Umbilical cord (tissue), 2 donors: ENCODE measurements around the gene RAC2. TPM values are rescaled to one million over a fixed set of nuclear protein-coding genes. Genes with fewer than 3 reads are reported as not detected.
A peak's percentile ranks its signal among the peaks of the same experiment; 100 is the strongest.
"Not testable (repeated sequence)": the region's sequence is repeated elsewhere in the genome, so short reads cannot be mapped to it uniquely, and the experiment has no call there.

Source experiments
- DNase-seq: peaks from one replicate; pipeline ENCODE4 v3.0.0-alpha.2; 2015; ENCODE audit warnings: low spot score
- total RNA-seq: library from RNA; depleted of rRNA; stranded (reverse); fragments of >200 nt; gene quantifications from one replicate; pipeline ENCODE4 v1.2.3, GENCODE V29; 2014; ENCODE audit warnings: low replicate concordance; ENCODE audit not compliant: insufficient read depth

The RAC2 gene
- total RNA-seq, 1 donor from 2014 or later, result 17.3 TPM

DNA sequence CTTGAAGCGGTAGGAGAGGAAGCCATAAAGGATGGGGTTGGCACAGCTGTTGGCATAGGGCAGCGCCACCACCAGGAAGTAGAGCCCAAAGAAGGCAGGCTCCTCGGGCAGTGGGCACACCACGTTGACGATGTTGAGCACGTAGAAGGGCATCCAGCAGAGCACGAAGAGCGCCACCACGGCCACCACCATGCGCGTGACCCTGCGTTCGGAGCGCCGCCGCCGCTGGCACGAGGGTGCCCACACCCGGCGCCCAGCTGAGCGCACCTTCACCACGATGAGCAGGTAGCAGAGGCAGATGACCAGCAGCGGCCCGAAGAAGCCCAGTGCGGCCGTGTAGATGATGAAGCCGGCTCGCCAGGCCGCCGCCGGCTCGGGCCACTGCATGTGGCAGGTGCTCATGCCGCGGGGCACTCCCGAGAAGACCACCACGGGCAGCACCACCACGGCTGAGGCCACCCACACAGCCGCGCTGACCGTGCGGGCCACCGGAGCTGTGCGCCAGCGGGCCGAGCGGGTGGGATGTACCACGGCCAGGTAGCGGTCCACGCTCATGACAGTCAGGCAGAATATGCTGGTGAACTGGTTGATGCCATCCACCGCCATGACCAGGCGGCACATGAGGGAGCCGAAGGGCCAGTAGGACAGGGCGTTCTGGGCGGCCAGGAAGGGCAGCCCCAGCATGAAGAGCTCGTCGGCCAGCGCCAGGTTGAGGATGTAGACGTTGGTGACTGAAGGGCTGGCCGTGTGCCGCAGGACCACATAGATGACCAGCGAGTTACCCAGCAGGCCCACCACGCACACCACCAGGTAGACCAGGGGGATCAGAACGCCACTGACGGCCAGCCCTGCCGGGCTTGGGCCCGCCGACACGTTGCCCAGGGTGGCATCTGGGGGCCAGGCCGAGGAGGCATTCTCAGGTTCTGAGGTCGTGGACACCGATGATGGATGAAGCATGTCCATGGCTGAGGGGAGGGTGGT, 36.9 kb downstream of the RAC2 start:
- DNase-seq, result no peak

- no peak for DNase-seq
These were observed 37.8 kb downstream of the RAC2 start for GRCh38 chr22:37206118-37206840.

DNA sequence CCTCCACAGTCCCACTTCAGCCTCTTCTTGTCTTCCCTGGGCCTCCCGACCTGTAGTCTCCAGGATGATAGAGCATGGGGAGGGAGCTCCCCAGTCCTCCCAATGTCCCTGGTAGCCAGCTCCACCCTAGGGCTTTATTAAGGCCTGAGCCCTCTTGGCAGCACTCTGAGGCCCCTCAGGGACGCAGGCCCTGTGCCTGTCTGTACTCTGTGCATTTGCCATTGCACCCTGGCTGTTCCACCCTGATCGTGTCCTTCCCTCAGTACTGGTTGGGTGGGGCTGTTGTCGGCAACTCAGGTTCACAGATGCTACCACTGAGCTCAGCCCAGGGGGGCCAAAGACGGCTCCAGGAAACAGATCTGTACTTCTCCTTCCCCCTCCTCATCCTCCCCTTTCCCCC, 39.0 kb downstream of the RAC2 start:
- DNase-seq, result no peak

DNA sequence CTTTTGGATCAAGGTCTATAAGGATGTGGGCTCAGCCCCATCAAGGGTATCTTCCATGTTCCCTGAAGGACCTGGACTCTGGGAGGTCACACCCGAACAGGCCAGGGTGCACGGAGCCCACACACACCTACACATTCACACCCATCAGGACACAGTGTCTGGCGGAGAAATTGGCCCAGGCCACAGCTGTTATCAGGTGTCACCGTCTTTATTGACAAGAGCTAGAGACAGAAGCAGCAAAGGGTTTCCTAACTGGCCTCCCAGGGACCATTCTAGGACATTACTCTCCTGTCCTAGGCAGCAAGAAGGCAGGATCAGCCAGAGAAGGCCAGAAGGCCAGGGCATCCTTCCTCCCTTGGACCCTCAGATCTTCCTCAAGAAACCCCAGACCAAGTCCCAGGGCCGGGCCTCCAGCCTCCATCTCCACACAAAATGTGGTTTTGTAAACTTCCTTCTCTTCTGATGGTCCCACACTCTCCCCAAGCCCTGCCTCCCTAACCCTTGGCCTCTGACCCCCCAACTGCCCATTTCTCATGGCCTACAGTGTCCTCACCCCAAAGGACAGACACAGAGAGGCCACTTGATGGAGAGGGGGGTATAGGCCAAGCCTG, 39.9 kb downstream of the RAC2 start:
- DNase-seq, result no peak

DNA sequence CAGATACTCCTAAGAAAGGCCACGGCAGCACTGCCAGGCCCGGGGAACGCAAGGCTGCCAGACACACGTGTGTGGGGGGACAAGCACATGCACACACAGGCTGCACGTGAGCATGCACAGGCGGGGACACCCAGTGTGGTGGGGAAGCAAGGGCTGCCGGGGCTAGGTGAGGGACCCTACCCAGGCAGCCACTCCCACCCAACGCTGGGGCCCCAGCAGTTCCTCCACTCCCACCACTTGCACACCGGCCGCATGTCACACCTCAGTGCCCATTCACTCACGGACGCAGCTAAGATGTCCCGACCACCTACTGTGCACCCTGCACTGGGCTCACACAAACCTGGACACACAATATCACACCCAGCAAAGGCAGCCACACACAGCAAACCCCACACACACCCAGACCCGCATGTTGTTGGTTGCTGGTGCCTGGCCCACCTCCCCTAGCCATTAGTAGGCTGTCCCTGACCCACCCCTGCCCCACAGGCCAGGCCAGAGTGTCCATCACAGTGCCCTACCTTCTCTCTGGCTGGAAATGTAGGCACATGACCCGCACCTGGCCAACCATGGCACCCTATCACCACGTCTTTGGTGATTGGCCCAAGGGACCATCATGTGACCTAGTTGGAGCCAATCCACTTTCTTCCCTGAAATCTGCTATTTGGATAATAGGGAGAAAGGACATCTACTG, 40.6 kb downstream of the RAC2 start:
- no peak for DNase-seq

DNA sequence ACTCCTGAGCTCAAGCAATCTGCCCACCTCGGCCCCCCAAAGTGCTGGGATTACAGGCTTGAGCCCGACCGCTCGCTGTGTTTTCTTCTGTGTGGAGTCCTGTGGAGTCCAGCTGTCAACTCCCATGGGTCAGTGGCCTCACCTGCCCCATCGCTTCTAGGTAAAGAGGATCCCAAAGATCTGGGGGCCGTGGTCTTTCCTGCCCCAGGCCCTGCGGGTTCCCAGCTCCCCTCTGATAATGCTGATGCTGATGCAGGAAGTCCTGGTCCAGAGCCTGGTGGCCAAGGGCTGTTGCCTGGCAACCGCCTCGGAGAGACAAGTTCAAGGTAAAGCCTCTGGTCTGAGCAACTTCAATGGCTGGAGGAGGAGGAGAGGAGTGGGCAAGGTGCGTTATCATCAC, 41.4 kb downstream of the RAC2 start:
- DNase-seq, result no peak

- DNase-seq, result no peak
These were observed 42.0 kb downstream of the RAC2 start for GRCh38 chr22:37202001-37202555.

- DNase-seq, result not testable (repeated sequence)
These were observed 42.6 kb downstream of the RAC2 start for GRCh38 chr22:37201443-37201820.

DNA sequence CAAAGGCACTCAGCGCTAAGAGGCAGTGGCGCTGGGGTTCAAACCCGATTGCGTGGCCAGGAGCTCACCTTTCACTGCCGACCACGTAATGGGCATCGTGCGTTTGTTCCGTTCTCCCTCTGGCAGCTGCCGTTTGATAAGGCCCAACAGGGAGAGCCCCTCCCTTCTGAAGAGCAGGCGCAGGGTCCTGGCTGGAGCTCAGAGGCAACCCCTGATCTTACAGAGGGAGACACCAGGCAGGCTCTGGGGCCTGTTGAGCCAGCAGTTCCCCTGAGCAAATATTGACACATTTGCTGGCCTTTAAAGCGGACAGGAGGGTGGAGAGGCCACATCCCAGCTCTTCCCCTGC, 44.3 kb downstream of the RAC2 start:
- DNase-seq, result no peak

GRCh38 chr22:37199103-37199759, 44.8 kb downstream of the RAC2 start:
- DNase-seq, result peak; percentile 99

DNA sequence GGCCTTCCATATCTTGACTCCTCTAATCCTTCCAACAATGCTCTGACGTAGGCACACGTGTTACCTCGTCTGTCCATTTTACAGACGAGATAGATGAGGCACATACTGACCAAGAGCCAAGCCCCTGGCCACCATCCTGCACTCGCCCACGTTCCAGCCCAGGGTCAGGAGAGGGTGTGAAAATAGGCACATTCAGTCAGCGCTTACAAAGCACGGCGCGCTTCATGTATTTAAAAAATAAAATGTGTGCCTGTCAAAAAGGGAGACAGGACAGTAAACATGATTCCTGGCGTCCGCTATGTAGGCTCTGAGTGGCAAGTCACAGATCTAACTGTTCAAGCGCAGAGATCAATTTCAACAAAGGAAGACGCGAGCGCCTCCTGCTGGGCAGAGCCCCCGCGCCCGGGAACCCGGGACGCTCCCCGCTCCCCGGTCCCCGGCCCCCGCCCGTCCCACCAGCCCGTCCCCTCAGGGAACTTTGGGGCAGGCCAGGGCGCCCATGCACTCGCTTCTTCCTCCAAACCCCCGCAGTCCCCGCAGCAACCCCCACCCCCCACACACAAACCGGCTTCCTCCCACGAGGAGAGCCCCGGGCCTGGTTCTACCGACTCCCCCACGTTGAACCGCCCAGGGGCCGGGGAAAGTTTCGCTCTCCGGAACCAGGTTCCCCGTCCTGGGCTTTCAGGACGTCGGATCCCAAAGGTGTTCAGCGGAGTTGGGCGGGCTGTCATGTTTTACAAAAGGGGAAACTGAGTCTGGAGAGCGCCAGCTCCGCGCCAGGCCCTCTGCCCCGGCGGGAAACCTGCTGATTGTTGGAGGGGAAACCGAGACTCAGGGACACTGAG, 45.6 kb downstream of the RAC2 start:
- peak; percentile 79 for DNase-seq

GRCh38 chr22:37197451-37198257, 46.4 kb downstream of the RAC2 start:
- peak; percentile 40 for DNase-seq

GRCh38 chr22:37196539-37197450, 47.3 kb downstream of the RAC2 start:
- DNase-seq, result peak; percentile 93

DNA sequence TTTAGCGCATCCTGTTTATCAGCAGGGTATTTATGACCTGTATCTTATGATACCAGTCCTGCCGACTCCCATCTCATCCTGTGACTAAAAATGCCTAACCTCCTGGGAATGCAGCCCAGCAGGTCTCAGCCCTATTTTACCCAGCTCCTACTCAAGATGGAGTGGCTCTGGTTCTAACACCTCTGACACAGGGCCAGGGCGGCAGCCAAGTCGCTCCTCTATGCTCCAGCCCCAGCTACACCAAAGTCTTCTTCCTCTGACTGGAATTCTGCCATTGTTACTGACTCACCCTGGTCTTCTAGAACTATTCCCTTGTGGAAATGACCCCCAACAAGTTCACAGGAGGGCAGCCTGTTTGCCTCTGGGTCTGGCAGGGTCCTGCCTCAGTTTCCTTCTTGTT, 48.1 kb downstream of the RAC2 start:
- peak; percentile 51 for DNase-seq

- DNase-seq, result no peak
These were observed 49.3 kb downstream of the RAC2 start for GRCh38 chr22:37194750-37195149.

DNA sequence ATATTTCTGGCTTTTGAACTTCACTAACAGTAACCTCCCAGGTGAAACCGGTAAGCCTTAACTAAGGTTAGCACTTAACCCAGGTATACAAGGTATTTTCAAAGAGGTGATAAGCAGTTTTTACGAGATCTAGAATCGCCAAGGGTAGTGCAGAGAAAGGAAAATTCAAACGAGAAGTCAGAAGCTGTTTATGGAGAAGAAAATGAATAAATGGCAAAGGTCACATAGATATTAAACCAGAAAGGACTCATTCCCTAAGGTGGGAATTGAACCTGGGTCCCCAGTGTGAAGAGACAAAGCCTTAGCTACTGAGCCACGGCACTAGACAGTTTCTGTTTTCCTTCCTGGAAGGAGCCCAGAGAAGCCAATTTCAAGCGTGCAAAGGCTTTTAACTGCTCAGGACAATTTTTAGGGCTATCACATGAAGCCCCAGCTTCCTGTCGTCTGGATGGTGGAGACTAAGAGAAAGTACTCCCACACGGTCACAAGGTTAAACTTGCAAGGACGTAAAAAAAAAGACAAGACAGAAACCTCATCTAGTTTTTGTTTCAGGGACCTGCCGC, 50.4 kb downstream of the RAC2 start:
- DNase-seq, result peak; percentile 49

DNA sequence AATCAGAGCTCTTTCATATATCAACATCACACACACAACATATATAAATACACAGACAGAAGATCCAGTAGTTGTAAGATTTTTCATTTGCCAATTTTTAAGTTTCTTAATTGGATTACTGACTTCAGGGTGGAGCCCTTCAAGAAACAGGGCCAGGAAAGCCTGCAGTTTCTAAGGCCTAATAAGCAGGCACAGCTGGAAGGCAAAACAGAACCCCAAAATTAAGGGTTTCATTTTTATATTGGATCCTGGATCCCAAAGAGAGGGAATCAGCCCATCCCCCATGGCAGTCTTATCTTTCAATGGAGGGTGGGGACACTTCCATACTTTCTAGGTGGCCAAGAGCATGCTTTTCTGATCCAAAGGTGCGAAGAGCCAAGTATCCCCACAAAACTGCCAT, 51.3 kb downstream of the RAC2 start:
- DNase-seq, result no peak

DNA sequence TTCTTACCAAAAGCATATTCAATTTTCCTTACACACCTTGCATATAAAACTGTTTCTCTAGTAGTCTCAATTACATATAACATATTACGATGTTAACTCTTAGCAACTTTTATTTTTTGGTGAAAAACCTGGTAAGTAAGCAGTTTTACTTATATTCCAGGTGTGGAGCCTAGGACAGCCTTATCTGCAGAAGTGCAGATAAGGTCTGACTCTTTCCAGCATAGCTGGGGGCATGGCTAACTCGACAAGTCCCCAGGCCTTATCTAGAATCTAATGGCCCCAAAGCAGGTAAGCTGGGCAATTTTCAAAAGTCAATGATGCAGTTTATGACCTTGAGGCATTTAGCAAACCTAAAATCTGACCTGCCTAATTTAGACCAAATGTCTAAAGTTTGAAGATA, 51.9 kb downstream of the RAC2 start:
- DNase-seq, result no peak
